Neutrophil (primary cell): ENCODE measurements around the gene DLGAP4.

Experiments used
- H3K27ac ChIP-seq: fragments of 200-600 bp; sonication (generic); 2 replicates; pipeline ENCODE4 v1.5.1; 2016; ENCODE audit warnings: mild to moderate bottlenecking, moderate library complexity
- H3K27me3 ChIP-seq: fragments of 200-600 bp; sonication (generic); 2 replicates; pipeline ENCODE4 v1.6.0; 2016; ENCODE audit warnings: mild to moderate bottlenecking
- H3K36me3 ChIP-seq: fragments of 200-600 bp; sonication (generic); 2 replicates; pipeline ENCODE4 v1.5.1; 2017
- H3K4me1 ChIP-seq, 2 experiments: fragments of 200-600 bp in 1 of 2; sonication (generic) in 1 of 2; 1 replicate in 1 of 2; 2 replicates in 1 of 2; pipeline versions ENCODE4 v1.5.1 to v1.6.1; 2013 to 2016; ENCODE audit warnings: low read depth in 1 of 2, low read length in 1 of 2, mild to moderate bottlenecking in 1 of 2, moderate library complexity in 1 of 2; ENCODE audit not compliant: control insufficient read depth in 1 of 2, insufficient read depth in 1 of 2
- H3K4me3 ChIP-seq, 2 experiments: fragments of 200-600 bp in 1 of 2; sonication (generic) in 1 of 2; 1 replicate in 1 of 2; 2 replicates in 1 of 2; pipeline ENCODE4 v1.5.1; 2013 to 2016; ENCODE audit warnings: low read depth in 1 of 2, low read length in 1 of 2, mild to moderate bottlenecking in 1 of 2, moderate library complexity in 1 of 2
- H3K9me3 ChIP-seq: fragments of 200-600 bp; sonication (generic); 2 replicates; pipeline ENCODE4 v1.5.1; 2016
- TF ChIP-seq, protein P1 (sequence below): fragments of 200-600 bp; sonication (generic); IDR thresholded peaks from 2 replicates; pipeline ENCODE4 v1.5.1; 2016; ENCODE audit warnings: antibody characterized with exemption

Gene DLGAP4

DNA sequence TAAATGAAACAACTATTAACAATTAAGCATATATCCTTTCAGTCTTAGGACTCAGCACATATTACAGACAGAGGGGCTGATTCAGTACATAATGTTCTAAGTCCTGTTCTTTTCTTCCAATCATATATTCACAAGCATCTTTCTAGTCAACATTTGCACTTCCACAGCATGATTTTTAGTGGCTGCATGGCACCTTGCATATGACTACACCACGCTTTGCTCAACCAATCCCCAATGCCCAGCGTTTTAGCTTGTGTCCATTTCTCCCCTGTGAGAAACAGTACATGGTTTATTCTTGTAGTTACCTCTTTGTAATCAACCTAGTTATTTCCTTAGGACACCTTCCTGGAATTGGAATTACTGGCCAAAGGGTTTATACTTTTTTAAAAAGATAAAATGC, 36.6 kb upstream of the DLGAP4 start:
- Histone ChIP-seq H3K27ac (no peak overlapping the region), H3K4me1 (no peaks in the 10 kb centered on the region), H3K9me3 (no peaks in the 10 kb centered on the region), H3K36me3 (no peaks in the 10 kb centered on the region), H3K4me3 (no peak overlapping the region), H3K27me3 (peaks cover 8% of the 10 kb centered on the region)
- TF ChIP-seq, protein P1, sequence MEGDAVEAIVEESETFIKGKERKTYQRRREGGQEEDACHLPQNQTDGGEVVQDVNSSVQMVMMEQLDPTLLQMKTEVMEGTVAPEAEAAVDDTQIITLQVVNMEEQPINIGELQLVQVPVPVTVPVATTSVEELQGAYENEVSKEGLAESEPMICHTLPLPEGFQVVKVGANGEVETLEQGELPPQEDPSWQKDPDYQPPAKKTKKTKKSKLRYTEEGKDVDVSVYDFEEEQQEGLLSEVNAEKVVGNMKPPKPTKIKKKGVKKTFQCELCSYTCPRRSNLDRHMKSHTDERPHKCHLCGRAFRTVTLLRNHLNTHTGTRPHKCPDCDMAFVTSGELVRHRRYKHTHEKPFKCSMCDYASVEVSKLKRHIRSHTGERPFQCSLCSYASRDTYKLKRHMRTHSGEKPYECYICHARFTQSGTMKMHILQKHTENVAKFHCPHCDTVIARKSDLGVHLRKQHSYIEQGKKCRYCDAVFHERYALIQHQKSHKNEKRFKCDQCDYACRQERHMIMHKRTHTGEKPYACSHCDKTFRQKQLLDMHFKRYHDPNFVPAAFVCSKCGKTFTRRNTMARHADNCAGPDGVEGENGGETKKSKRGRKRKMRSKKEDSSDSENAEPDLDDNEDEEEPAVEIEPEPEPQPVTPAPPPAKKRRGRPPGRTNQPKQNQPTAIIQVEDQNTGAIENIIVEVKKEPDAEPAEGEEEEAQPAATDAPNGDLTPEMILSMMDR, result no peak

DNA sequence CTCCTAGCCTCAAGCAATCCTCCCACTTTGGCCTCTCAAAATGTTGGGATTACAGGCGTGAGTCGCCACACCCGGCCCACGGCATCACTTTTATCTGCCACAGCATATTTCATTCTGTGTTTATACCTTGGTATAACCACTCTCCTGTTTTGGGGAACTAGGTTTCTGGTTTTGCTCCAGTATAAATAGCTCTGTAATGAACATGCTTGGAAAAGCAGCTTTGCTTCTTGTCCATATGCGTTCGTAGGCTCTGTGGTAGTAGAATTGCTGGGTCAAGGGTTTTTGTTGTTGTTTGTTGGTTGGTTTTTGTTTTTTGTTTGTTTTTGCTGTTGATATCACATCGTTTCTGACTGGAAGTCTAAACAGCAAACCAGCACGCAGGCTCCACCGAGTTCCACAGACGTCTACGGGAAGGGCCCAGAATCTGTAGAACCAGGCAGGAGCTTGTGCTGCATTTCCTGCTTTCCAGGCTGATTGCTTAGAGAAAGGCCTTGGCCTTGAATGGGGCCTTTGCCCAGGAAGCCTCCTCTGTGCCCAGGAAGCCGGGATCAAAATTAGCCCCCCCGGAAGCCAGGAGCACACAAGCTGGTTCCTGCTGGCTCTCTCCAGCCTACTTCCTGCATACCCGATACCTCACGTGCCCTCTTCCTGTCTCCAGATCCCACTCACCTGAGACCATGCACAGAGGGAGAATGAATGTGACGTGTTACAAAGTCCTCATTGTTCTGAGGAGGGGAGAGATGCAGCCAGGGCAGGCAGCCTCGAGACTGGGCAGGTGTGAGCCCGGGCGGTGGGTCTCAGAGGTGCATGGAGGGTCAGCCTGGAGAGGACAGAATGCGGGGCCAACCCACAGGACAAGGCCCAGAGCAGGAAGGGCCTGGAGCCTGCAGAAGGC, 35.1 kb upstream of the DLGAP4 start:
- H3K4me3 ChIP-seq, result no peak overlapping the region
- no peak overlapping the region for H3K27ac ChIP-seq
- H3K36me3 ChIP-seq, result no peaks in the 10 kb centered on the region
- TF ChIP-seq, protein P1, result no peak
- no peaks in the 10 kb centered on the region for H3K4me1 ChIP-seq
- peaks cover 12% of the 10 kb centered on the region for H3K27me3 ChIP-seq
- no peaks in the 10 kb centered on the region for H3K9me3 ChIP-seq

DNA sequence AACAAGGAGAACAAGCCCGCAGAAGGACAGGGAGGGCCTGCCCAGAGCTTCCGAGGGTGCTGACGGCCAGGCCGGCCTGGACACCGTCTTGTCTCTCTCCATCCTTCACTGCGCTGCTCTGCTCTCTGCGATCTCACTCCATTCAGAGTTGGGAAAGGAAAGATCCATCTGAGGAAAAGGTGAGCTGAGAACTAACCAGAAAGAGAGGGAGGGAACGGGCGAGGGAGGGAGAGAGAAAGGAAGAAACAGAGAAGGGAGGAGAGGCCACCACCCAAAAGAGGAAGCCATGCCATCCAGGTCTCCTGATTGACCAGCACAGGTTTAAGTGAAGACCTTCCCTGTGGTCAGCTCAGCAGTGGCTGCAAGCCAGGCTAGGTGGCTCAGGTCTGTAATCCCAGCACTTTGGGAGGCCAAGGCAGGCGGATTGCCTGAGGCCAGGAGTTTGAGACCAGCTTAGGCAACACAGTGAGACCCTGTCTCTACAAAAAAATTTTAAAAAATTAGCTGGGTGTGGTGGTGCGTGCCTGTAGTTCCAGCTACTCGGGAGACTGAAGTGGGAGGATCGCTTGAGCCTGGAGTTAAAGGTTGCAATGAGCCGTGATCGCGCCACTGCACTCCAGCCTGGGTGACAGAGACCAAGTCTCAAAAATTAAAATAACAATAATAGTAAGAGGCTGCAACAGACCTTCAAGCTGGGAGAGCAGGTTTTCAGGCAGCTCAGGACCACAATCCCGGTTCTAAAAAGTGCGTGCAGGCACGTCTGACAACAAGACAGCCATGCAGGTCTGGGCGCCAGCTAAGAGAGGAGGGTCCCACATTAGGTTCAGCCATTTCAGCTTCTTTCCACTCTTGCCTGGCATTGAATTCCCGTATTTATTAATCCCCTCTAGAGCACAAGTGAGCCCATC, 34.2 kb upstream of the DLGAP4 start:
- peaks cover 12% of the 10 kb centered on the region for H3K27me3 ChIP-seq
- no peak overlapping the region for H3K4me3 ChIP-seq
- no peaks in the 10 kb centered on the region for H3K4me1 ChIP-seq
- no peaks in the 10 kb centered on the region for H3K36me3 ChIP-seq
- TF ChIP-seq, protein P1, result no peak
- H3K9me3 ChIP-seq, result no peaks in the 10 kb centered on the region
- H3K27ac ChIP-seq, result no peak overlapping the region

DNA sequence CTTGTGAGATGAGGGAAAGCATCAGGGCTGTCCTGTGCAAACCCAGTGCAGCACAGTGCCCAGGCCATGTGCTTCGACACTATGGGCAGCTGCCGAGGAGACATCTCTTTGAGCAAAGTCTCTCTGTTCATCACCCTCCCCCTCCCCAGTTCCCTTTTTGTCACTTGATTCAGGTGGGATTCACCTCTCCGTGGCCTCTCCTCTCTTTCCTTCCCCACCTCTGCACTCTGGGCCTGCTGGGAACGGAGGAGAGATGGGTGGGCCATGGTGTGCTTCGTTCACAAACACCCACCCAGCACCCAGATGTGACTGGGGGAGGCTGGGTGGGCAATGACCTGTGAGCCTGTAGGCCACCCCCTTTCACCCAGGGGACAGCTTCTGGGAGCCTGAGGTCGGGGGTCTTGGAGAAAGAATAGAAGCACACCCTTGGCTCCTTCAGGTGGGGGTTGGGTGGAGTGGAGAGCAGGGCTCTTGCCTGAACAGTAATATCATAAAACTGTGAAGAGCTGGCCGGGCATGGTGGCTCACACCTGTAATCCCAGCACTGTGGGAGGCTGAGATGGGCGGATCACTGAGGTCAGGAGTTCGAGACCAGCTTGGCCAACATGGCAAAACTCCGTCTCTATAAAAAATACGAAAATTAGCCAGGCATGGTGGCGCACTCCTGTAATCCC, 33.5 kb upstream of the DLGAP4 start:
- no peak overlapping the region for H3K4me3 ChIP-seq
- H3K36me3 ChIP-seq, result no peaks in the 10 kb centered on the region
- H3K9me3 ChIP-seq, result no peaks in the 10 kb centered on the region
- H3K27ac ChIP-seq, result no peak overlapping the region
- peaks cover 18% of the 10 kb centered on the region for H3K27me3 ChIP-seq
- no peaks in the 10 kb centered on the region for H3K4me1 ChIP-seq
- TF ChIP-seq, protein P1, result no peak

DNA sequence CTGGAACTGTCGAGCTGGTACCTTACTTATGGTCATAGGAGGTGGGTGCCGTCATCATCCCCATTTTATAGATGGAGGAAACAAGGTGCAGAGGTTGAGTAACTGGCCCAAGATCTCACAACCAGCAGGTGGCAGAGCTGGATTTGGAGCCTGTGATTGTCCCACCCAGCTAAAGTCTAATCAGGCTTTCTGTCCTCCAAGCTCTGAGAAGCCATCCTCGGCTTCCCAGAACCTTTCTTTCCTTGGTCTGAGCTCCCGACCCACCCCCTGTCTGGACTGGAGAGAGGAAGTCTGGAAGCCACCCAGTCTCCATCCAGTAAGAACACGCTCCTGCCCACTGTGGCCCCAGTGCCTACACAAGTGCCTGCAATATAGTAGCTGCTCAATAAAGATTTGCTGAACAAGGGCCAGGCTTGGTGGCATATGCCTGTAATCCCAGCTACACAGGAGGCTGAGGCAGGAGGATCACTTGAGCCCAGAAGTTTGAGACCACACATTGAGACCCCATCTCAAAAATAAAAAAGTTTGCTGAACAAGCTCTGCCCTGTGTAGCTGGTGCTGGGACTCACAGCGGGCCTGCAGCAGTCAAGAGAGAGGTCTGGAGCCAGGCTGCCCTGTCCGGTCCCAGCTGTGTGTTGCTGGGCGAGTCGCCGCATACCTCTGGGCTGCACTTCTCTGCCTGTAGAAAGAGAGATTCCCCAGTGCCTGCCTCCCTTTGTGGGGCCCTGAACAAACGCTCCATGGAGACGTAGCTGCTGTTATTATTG, 32.5 kb upstream of the DLGAP4 start:
- H3K9me3 ChIP-seq, result no peaks in the 10 kb centered on the region
- H3K27ac ChIP-seq, result no peak overlapping the region
- no peak overlapping the region for H3K4me3 ChIP-seq
- H3K27me3 ChIP-seq, result peaks cover 24% of the 10 kb centered on the region
- no peaks in the 10 kb centered on the region for H3K36me3 ChIP-seq
- no peaks in the 10 kb centered on the region for H3K4me1 ChIP-seq
- TF ChIP-seq, protein P1, result no peak
